Superior temporal gyrus (tissue), 1 donor: ENCODE results near the gene GLIS2.

Experiments used
- DNase-seq: peaks from one replicate; pipeline ENCODE4 v3.0.0-alpha.2; 2016; ENCODE audit errors: extremely low spot score

Gene GLIS2

DNA sequence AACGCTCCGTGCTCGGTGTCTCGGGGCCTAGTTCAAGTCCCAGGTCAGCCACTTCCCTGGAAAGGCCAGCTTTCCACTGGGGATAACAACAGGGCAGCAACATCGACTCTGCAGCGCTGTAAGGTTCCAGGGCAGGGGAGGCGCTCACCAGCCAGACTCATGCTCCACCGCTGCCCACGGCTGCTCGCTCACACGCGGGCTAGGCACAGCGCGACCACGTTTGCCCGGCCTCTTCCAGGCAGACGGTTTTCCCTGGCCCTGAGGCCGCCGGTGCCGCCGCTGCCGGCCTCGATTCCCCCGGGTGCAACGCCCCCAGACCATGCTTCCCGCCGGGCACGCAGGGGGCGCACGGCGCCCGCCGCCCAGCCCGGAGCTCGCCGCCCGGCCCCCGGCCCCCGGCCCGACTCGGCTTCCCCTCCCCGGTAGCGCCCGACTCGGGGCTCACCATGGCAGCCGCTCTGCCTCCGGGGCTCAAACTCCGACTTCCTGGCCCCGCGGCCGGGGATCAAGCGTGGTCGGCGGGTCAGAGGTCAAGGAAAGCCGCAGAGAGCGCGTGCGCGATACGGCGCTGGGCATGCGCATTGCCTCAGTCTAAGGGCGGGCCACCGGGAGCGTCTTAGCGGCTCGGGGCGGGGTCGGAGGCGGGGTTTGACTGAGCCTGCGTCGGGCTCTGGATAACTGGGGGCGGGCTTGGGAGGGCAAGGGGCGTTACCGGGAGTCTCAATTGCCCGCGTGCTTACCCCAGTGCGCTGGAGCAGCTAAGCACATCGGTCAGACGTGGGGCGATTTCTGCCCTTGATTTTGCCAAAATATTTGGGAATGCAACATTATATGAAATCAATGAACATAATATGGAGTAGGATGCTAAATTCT is 35.2 kb downstream of the GLIS2 start, which contains the start of gene PAM16:
PAM16 (minus strand) TSS at position 535 of the 873 bp plus-strand sequence; CDS start at position 448, 87 bp downstream.
- peak; percentile 94 for DNase-seq

DNA sequence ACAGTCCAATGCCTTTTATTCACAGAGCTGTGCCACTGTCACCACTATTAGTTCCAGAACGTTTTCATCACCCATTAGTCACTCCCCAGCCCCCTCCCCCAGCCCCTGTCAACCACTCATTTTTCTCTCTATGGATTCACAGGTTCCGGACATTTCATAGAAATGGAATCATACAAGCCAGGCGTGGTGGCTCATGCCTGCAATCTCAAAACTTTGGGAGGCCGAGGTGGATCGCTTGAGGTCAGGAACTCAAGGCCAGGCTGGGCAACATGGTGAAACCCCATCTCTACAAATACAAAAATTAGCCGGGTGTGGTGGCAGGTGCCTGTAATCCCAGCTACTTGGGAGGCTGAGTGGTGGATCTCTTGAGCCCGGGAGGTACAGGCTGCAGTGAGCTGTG is 36.0 kb downstream of the GLIS2 start:
- no peak for DNase-seq

DNA sequence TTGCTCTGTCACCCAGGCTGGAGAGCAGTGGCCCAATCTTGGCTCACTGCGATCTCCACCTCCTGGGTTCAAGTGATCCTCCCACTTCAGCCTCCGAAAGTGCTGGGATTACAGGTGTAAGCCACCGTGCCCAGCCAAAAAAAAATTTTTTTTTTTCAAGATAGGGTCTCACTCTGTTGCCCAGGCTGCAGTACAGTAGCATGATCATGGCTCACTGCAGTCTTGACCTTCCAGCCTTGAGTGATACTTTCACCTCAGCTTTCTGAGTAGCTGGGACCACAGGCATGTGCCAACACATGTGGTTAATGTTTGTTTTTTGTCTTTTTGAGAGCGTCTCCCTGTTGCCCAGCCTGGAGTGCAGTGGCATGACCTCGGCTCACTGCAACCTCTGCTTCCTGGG is 37.0 kb downstream of the GLIS2 start:
- DNase-seq, result no peak

DNA sequence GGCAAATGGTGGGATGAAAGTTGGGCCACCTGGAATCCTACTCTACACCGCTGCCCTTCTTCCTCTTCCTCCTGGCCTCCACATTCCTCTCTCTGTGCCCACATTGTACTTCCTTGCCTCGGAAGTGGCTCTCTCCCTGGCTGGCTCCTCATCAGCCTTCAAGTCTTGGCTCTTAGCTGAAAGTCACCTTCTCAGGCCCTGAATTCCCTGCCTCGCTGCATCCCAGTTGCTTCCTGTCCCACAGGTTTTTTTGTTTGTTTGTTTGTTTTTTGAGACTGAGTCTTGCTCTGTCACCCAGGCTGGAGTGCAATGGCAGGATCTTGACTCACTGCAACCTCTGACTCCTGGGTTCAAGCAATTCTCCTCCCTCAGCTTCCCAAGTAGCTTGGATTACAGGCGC is 37.8 kb downstream of the GLIS2 start:
- no peak for DNase-seq

DNA sequence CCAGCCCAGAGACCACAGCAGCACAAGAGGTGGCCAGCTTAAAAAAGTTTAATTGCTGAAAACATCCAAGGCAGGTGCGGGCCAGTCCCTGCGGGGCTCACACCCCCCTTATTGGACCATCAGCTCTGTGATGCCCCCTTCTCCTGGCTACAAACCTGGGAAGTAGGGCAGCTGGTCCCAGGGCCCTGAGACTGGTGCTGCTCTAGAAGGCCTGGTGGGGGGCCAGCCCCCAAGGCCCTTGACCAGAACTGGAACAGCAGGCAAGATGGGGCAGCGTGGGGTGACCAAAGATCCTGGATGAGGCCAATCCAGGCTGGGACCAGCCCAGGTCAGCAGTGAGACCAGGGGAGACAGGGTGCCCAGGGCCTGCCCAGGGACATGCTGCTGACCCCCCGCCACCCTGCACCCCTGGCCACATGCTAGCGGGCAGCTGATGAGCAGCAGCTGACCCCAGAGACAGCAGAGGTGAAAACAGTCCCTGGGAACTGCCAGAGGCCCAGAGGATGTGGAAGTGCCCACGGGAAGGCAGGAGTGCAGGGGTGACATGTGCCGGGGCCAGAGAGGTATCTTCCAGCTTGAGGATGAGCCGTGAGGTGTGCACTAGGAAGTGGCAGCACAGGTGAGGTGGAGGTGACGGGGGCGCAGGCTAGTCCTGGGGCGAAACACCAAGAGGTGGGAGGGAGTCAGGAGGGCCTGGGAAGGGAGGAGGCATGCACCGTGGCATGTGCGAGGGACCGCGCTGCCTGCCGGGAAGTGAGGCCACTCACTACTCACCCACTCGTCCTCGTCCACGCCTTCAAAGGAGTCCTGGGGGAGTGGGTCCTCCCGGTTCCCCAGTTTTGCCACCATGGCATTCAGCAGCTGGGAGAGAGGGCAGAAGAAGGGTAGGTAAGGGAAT is 38.9 kb downstream of the GLIS2 start:
- no peak for DNase-seq

DNA sequence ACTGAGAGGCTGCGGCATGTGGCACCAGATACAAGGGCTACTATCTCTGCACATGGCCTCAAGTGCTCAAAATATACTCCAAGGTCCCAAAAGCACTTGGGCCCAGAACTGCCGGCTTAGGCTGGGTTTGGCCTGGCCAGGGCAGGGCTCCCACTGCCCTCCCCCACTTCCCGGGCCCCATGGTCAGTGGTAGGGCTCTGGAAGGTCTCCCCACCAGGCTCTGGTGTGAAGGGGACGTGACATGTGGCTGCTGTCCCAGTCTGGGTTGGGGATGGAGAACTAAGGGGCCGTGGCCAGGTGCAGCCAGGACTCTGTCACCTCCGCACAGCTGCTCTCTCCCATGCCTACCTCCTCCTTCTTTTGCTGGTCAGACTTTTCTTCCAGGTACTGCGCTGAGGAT is 41.0 kb downstream of the GLIS2 start:
- DNase-seq, result no peak

DNA sequence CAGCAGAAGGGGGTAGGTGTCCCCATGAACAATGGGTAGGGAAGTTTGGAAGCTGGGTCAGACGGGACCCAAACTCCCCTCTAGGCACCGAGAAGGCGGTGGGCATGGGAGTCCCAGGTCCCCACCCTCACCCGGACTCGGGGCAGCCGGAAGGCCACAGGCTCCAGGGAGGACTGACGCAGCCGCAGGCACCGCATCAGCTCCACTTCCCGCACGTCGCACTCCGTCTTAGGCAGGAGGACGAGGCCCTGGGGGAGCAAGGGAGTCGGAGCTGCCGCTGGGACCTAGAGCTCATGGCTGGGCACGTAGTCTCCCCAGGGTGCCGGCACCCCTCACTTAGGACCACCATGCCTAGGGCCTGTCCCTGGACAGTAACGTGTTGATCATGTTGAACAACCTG is 42.4 kb downstream of the GLIS2 start:
- DNase-seq, result no peak

DNA sequence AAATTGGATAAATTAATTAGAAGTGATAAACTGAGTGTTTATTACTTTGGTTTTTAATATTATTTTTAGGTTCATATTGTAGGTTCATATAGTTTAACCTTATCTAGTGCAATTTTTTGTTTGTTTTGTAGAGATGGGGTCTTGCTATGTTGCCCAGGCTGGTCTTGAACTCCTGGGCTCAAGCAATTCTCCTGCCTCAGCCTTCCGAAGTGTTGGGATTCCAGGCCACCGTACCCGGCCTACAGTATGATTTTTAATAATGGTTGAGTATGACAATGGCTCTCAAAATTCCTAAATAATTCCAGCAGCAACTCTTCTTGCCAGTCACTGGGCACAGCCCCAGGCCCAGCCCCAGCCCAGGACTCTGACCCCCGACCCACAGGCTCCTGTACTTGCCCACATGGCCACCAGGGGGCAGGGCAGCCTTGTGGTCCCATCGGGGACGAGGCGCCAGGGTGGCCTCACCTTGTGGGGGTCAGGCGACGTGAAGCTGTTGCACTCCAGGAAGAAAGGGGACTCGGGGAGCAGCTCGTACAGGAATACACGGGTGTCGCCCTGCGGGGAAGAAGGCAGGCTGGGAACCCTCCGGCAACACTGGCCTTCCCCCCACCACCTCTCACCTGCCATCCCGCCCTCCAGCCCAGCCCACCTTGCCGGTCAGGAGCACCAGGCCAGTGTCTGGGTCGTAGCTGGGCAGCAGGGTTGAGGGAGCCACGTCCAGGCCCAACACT is 43.1 kb downstream of the GLIS2 start:
- peak; percentile 46 for DNase-seq

DNA sequence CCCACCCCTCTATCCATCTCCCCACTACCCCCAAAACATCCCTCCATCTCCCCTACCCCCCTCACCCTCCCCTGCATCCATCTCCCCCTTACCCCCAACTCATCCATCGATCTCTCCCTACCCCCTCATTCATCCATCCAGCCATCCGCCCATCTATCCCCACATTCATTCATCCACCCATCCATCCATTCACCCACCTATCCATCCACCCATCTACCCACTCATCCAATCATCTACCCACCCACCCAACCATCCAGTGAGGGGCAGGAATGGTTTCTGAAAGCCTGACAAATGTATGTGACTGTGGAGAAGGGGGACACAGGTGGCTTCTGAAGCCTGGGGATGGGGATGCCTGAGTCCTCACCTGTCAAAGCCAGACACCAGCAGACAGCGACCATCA is 44.0 kb downstream of the GLIS2 start:
- DNase-seq, result no peak

DNA sequence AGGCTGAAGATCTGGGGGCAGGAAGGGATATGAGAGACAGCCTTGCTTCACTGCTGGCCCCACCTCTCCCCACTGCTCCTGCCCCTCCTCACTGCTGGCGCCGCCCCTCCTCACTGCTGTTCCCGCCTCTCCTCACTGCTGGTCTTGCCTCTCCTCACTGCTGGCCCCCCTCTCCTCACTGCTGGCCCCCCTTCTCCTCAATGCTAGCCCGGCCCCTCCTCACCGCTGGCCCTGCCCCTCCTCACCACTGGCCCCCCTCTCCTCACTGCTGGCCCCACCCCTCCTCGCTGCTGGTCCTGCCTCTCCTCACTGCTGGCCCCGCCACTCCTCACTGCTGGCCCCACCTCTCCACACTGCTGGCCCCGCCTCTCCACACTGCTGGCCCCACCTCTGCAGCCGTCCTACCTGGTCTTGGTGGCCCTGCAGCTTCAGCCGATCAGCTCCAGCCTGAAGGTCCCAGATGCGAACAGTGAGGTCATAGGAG is 44.7 kb downstream of the GLIS2 start:
- DNase-seq, result no peak

DNA sequence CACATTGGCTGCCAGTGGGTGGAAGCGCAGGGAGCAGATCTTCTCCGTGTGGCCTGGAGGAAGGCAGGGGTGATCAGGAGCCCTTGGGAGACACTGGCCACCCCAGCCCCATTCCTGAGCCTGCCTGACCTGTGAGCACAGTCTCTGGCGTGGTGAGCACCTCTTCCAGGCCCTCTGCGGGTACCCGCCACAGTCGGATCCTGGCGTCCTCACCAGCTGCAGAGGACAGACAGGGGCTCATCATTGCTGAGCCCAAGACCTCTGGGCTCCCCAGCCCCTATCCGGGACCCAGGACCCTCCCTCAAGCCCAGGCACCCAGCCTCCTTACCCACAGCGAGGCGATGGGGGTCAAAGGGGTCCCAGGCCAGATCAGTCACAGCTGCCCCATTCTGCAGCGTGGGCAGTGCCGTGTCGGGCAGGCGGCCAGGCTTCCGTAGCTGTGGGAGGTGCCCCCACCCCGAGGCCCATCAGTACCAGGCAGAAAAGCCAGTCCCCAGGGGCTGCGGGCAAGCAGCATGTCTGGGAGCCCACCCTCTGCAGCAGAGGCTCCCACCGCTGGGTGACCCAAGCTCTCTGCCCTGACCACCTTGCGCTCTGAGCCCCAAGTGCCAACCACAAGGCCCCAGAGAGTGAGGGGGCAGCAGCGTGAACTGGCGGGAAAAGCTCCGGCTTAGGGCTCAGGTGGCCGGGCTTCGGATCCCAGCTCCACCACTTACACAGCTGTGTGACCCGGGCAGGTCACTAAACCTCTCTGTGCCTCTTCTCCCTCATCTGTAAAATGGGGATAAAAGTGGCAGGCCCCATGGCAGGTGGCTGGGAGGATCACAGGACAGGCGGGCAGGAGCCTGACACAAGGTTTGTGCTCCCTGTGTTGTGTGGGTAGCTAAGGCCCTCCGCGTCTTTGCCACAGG is 45.4 kb downstream of the GLIS2 start:
- DNase-seq, result no peak

DNA sequence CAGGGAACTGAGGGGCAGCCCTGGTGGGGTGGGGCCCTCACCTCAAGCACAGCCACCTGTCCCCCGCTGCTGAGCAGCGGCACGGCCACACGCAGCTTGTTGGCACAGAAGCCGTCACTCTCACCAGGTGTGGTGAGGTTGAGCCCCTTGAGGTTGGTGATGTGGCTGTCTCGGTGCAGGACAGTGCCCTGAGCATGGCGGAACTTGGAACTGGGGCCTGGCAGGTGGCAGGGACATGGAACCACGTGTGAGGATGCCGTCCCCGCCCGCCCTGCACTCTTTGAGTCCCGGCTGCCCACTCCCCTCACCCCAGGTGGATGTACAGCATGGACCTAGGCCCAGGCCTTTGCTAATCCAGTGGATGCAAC is 46.1 kb downstream of the GLIS2 start:
- DNase-seq, result no peak

DNA sequence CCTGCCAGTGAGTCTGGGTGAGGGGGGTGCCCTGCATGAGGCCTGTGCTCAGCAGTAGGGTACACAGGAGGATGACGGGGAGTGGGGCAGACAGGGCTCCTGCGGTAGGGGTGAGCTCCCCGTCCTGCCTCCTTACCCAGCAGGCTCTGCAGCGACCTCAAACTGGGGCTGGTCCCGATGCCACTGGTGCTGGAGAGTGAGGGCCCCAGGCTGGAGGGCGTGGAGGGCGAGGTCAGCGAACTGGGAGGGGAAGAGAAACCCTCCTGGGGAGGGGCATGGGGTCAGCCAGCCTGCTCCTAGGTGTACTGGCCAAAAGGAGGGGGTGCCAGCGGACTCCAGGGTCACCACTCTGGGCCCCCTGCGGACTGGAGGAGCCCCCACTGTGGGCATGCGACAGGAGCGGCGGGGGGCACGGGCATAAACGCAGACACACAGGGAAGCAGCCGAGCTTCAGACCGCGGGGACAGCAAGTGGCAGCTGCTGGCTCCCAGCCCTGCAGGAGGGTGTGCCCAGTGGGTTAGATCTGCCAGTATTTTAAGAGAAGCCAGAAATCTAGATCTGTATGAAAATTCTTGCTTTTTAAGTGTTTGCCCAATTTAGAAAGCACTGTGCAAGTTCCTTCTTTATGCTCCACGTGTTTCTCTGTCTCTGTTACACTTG is 46.7 kb downstream of the GLIS2 start:
- DNase-seq, result peak; percentile 49

DNA sequence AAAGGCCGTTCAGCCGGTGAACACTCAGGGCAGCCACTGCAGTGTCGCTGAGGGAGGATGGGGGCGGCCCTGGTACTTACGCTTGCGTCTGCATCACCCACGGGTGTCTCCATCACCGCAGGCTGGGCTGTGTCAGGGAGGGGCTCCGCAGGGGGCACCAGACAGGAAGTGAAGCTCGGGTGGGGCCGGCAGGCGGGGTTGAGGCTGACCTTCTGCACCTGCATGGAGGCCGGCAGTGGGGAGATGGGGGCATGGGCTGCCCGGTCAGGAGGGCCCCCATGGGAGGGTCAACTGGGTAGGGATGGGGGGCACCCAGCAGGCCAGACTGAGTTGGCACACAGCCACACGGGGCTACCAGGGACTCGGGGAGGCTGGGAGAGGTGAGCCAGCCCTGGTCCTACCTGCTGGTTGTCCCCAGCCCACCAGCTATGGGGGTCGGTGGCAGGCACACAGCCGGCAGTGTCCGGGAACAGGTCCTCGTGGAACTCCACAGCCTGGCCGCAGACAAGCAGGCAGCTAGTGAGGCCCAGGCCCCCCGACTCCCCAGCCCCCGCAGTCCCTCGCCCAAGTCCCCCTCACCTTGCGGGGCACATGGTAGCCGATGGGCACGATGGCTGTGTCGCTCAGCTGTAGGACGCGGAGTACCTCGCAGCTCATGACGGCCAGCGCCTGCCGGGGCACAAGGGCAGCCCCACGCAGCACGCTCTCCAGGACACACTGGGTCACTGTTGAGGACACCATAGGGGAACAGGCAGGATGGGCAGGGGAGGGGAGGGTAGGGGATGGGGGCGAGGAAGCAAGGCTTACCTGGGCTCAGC is 48.5 kb downstream of the GLIS2 start:
- DNase-seq, result no peak

DNA sequence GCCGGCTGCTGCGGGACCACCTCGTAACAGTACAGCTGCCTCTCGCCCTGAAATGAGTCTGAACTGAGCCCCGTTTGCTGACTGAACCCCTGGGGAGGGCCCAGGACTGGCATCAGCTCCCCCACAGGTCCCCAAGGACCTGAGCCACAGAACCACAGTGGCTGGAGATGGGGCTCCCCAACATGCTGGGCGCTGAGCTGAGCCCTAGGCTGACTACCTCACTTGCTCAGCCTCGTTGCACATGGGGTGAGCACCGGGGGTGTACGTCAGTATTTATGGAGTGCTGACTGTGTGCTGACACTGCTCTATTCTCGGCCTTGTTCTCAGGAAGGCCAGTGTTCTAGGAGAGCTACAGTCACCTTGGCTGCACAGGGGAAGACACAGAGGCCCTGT is 49.1 kb downstream of the GLIS2 start:
- no peak for DNase-seq

DNA sequence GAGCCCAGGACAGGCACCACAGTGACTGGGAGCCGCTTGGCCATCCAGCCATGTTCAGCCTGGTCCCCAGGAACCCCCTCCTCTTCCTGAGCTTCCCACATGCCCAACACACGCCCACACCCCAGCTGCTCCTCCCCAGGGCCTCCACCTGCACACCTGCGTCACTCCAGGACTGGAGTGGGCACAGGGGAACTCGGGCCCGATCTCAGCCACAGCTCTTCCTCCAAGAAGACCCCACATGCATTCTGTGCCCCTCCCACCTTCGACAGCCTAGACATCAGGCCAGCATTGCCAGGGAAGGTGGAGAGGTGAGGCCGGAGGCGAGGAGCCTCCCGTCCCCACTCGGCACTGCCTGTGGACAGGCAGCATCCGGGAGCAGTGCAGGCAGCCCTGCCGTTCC is 49.7 kb downstream of the GLIS2 start:
- DNase-seq, result no peak

DNA sequence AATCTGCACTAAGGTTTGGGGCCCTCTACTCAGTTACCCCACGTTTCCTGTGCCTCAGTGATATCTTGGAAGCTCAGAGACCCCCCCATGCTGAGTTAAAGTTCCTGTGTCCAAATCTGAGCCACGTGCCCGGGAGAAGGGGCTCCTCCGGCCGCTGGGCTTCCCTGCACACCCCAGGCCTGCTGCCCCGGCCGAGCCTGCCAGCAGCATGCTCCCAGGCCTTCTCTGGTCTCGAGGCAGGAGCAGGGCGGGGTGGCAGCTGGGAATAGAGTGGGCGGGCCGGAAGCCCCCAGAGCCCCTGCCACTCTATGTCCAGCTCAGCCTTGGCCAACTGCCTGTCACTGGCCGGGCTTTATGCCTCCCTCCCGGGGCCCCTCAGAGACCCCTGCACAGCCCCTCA is 50.1 kb downstream of the GLIS2 start:
- DNase-seq, result no peak

DNA sequence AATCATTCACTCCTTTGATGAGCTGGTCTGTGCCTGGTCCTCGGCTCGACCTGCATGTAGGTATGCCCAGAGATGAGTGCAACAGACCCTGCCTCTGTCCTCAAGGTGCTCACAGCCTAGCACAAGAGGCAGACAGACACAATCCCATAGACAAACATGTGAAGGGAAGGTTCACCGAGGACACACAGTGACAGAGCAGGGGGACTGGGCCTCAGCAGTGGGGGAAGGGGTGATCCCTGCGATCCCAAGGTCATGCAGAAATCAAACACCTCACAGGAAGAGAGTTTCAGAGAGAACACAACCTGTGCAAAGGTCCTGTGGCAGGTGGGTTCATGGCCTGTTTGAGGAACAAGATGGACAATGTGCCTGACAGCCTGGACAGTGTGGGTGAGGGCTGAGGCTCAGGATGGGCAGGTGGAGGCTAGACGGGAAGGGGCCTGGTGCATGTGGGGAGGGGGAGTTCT is 51.6 kb downstream of the GLIS2 start:
- DNase-seq, result no peak

DNA sequence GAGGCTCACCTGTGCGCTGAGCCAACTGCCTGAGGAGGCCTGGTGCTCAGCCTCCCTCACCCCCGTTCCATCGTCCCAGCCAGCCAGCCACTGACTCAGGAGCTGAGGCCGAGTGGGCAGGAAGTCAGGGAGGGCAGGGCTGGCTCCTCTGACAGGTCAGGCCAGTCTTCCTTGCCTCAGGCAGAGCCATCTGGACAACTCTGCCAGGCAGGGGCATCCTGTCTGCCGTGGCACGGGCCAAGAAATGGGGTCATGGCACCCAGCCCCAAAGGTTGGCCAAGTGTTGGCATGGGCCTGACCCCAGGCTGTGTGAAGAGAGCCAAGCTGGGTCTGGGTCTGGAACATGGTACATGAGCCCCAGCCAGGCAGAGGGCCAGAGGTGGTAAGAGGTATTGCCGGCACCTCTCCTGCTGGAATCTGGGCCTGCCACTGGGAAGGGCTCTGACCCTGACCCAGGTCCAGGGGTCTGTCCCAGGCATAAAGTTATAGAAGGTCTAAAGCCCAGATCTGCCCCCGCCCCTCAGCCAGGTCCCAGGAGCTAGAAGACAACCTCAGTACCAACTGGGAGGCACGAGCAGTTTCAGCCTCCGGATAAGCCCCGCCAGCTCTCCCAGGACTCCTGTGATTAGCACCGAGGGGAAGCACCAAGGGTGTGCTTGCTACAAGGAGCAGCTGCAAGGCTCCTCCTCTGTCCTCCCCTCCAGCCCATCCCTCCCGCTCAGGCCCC is 53.3 kb downstream of the GLIS2 start:
- DNase-seq, result no peak
